ENCODE data around the gene CSH2. TPM values are rescaled to one million over a fixed set of nuclear protein-coding genes. Genes with fewer than 3 reads are reported as not detected.

The CSH2 gene
- total and polyA plus RNA-seq, 2 of the 8 experiments (the other 6 are each of a cell fraction or from before 2014, with no cell fraction given) = 0.43 TPM; not detected in 1

DNA sequence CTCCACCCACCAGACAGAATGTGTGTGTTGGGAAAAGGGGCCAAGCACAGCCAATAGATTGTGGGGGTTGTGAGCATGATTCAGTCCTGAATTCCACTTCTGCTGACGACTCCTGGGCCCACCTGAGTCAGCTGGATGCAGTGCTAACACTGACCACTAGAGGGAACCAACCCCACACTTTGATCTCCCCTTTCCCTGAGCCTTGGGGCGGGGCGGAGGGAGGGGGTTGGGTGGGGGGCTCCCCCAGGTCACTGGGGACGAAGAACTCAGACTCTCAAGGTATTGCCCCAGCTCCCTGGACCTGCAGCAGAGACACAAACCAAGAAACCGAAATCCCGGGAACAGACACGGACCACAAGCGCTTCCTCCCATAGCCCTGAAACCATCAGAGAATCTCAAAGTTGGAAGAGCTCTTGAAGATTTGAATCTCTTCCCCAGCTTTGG, 38.2 kb upstream of the CSH2 start:
- Histone ChIP-seq H2BK5ac (ENCODE audit: low read depth, low read length) (no peak overlapping the region), H3K14ac (ENCODE audit: insufficient read length) (no peak overlapping the region), H3K27me3 (replicated peaks in 1 of 4; ENCODE audit: control insufficient read depth in 3 of 4, extremely low read depth in 1 of 4, insufficient read depth in 3 of 4, low read length in 3 of 4) (no peaks in the 10 kb centered on the region), H3K4me3 (ENCODE audit: extremely low read depth in 1 of 4, insufficient read depth in 2 of 4, low read depth in 3 of 4, low read length in 4 of 4) (no peak overlapping the region), H4K5ac (ENCODE audit: insufficient read length, low read depth, low read length) (no peak overlapping the region), H3K23me2 (ENCODE audit: low read depth, low read length) (no peaks in the 10 kb centered on the region), H2BK15ac (ENCODE audit: low read length) (no peak overlapping the region), H3K27ac (ENCODE audit: low read depth, low read length) (no peak overlapping the region), H2AFZ (ENCODE audit: low read length) (no peak overlapping the region; the same call in 1 of the 2 replicates), H3K79me2 (ENCODE audit: control insufficient read depth in 1 of 2, insufficient read depth in 2 of 2, low read length in 2 of 2) (no peaks in the 10 kb centered on the region), H2BK20ac (ENCODE audit: low read length) (no peak overlapping the region), H3K4me2 (ENCODE audit: insufficient read depth in 1 of 2, low read depth in 2 of 2, low read length in 2 of 2) (no peak overlapping the region), H4K20me1 (replicated peaks in 1 of 2; ENCODE audit: control insufficient read depth in 1 of 2, insufficient read depth in 2 of 2, low read length in 2 of 2) (no peaks in the 10 kb centered on the region), H4K91ac (replicated peaks; ENCODE audit: insufficient read length, low read length) (no peak overlapping the region), H3K23ac (ENCODE audit: insufficient read length) (no peak overlapping the region), H3K9ac (replicated peaks in 1 of 4; ENCODE audit: extremely low read depth in 1 of 4, low read depth in 3 of 4, low read length in 3 of 4) (no peak overlapping the region), H2BK12ac (ENCODE audit: low read depth, low read length) (0 out of 2 replicates have a peak overlapping the region, but pooled peaks have one; percentile 77), H3K18ac (ENCODE audit: extremely low read depth, low read length) (no peak overlapping the region), H2BK120ac (replicated peaks; ENCODE audit: low read depth, low read length) (no peak overlapping the region), H4K8ac (ENCODE audit: extremely low read depth, insufficient read depth, low read length) (no peak overlapping the region), H3K56ac (replicated peaks; ENCODE audit: insufficient read length, low read depth, low read length) (no peak overlapping the region), H3K36me3 (ENCODE audit: control insufficient read depth in 2 of 4, insufficient read depth in 4 of 4, low read length in 3 of 4) (no peaks in the 10 kb centered on the region), H3K79me1 (ENCODE audit: low read depth, low read length) (no peaks in the 10 kb centered on the region), H3K9me3 (ENCODE audit: insufficient read depth in 2 of 2, low read depth in 1 of 2, low read length in 1 of 2) (no peaks in the 10 kb centered on the region), H3K4me1 (replicated peaks in 1 of 4; ENCODE audit: control insufficient read depth in 3 of 4, insufficient read depth in 4 of 4, low read length in 3 of 4) (peaks cover 0 to 4% (median under 1%) of the 10 kb centered on the region in 4 experiments; a peak in 2 of 7 replicates), H3K4ac (replicated peaks; ENCODE audit: insufficient read length, low read depth, low read length) (no peak overlapping the region), H2AK5ac (ENCODE audit: low read depth, low read length) (no peak overlapping the region)
- POLR2A ChIA-PET (ENCODE audit: partially characterized antibody) = interaction anchor here (1.0 to 1.4 kb wide), 3 partner anchors 13 to 234 kb away, joined by 3 to 4 read pairs (median 3); no protein-coding TSS in a partner anchor
- CTCF ChIA-PET (ENCODE audit: partially characterized antibody) = interaction anchor here (0.6 to 11.2 kb wide), 39 partner anchors 8 to 378 kb away, joined by 3 to 270 read pairs (median 5); partner anchors contain the start of genes CD79B, CSH1, GH1 and GH2
- DNase-seq (ENCODE audit: low read depth in 1 of 2, low spot score in 2 of 2) (peak in 1 of 2 experiments; percentile 87), FAIRE-seq (no peak)
- 50% methylated on average over 7 of the region's 8 CpGs; no CpG with 5 or more reads in 1 of the 2 experiments for WGBS, 2 experiments (ENCODE audit: extremely low coverage in 1 of 2, insufficient coverage in 1 of 2, insufficient read length in 1 of 2, insufficient replicate concordance in 2 of 2, low coverage in 1 of 2, low lambda C conversion rate in 2 of 2, missing lambda C conversion rate in 1 of 2)
- no peak for TF ChIP-seq CEBPB (IDR thresholded peaks at IDR 0.05; ENCODE audit: low read depth, low read length)
- 0 out of 2 replicates have a peak, but pooled peaks have one; percentile 26 for TF ChIP-seq BACH1 (IDR thresholded peaks at IDR 0.05; ENCODE audit: low read length)
- no peak for TF ChIP-seq EGR1 (IDR thresholded peaks at IDR 0.05; ENCODE audit: borderline replicate concordance, low read depth, low read length)
- no peak for TF ChIP-seq KDM1A (IDR thresholded peaks at IDR 0.05; ENCODE audit: borderline replicate concordance, low read length)
- TF ChIP-seq, protein P1, sequence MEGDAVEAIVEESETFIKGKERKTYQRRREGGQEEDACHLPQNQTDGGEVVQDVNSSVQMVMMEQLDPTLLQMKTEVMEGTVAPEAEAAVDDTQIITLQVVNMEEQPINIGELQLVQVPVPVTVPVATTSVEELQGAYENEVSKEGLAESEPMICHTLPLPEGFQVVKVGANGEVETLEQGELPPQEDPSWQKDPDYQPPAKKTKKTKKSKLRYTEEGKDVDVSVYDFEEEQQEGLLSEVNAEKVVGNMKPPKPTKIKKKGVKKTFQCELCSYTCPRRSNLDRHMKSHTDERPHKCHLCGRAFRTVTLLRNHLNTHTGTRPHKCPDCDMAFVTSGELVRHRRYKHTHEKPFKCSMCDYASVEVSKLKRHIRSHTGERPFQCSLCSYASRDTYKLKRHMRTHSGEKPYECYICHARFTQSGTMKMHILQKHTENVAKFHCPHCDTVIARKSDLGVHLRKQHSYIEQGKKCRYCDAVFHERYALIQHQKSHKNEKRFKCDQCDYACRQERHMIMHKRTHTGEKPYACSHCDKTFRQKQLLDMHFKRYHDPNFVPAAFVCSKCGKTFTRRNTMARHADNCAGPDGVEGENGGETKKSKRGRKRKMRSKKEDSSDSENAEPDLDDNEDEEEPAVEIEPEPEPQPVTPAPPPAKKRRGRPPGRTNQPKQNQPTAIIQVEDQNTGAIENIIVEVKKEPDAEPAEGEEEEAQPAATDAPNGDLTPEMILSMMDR (IDR thresholded peaks at IDR 0.05; ENCODE audit: control extremely low read depth in 1 of 3, insufficient read depth in 1 of 3, low read depth in 1 of 3, low read length in 3 of 3) = peak; percentile 63 to 83 (median 69)
- peak; percentile 62 to 65 for TF ChIP-seq RAD21 (IDR thresholded peaks at IDR 0.05 in 1 of 2, conservative IDR thresholded peaks at IDR 0.05 in 1 of 2; ENCODE audit: low read depth in 2 of 2, low read length in 2 of 2)

All from H1 (cell line).